ENCODE data around the gene NR5A2. TPM values are rescaled to one million over a fixed set of nuclear protein-coding genes. Genes with fewer than 3 reads are reported as not detected.
A peak's percentile ranks its signal among the peaks of the same experiment; 100 is the strongest.

Gene NR5A2
- total RNA-seq, 8 experiments from 2014 or later: 0.20 to 1.5 (median 0.96) TPM; not detected in 1

GRCh38 chr1:200147094-200147493, 119.6 kb downstream of the NR5A2 start:
- ATAC-seq (replicated peaks in 6 of 8): no peak
- in situ Hi-C loops (cut with MboI; ENCODE audit: low pct_unique_long_range_greater_than_20kb in 2 of 9, low sequenced_read_pairs in 9 of 9, unreplicated experiment in 9 of 9): loop anchor here in 3 of 9 experiments (25.0 kb wide), 1 partner anchor 340 kb away; no protein-coding TSS in a partner anchor
- WGBS, 10 experiments: 56 to 100% (median 93%) methylated on average over 2 to 11 of the region's 13 CpGs

GRCh38 chr1:200147742-200148141, 120.2 kb downstream of the NR5A2 start:
- WGBS, 10 experiments: 70 to 100% (median 97%) methylated on average over 1 to 32 of the region's 40 CpGs; no CpG with 5 or more reads in 5 of the 10 experiments
- Histone ChIP-seq H3K4me3 (no peak overlapping the region), H3K4me1 (replicated peaks in 1 of 2) (peaks cover 8 to 12% of the 10 kb centered on the region in 2 donors), H3K27ac (no peak overlapping the region)
- in situ Hi-C loops (cut with MboI; ENCODE audit: low pct_unique_long_range_greater_than_20kb in 2 of 9, low sequenced_read_pairs in 9 of 9, unreplicated experiment in 9 of 9): loop anchor here in 3 of 9 experiments (25.0 kb wide), 1 partner anchor 340 kb away; no protein-coding TSS in a partner anchor
- no peak for ATAC-seq (replicated peaks in 6 of 8)

More at GRCh38 chr1:200147094-200147493, 119.6 kb downstream of the NR5A2 start:
- no peak overlapping the region for H3K4me3 ChIP-seq
- H3K4me1 ChIP-seq (replicated peaks in 1 of 2): peaks cover 8 to 12% of the 10 kb centered on the region in 2 donors
- no peak overlapping the region for H3K27ac ChIP-seq

DNA sequence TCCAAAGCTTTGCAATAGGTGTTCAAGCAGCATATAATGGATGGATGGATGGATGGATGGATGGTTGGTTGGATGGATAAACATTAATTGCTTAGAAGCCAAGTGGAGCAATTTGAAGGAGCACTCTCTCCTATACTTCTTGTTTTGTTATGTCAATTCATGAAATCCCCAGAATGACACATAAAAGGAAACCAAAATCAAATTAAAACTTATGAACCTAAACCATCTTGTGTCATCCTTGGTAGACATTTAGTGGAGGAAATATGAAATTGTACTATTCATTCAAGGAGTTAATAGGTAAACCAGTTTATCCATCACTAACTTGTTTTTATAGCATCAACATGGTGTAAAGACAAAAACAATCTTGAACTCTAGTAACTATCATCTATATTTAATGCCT, 122.5 kb downstream of the NR5A2 start:
- peaks cover 8 to 12% of the 10 kb centered on the region in 2 donors for H3K4me1 ChIP-seq (replicated peaks in 1 of 2)
- no peak overlapping the region for H3K27ac ChIP-seq
- no peak for ATAC-seq (replicated peaks in 6 of 8)
- in situ Hi-C loops (cut with MboI; ENCODE audit: low pct_unique_long_range_greater_than_20kb in 2 of 9, low sequenced_read_pairs in 9 of 9, unreplicated experiment in 9 of 9): no loop called here
- H3K4me3 ChIP-seq: no peak overlapping the region

DNA sequence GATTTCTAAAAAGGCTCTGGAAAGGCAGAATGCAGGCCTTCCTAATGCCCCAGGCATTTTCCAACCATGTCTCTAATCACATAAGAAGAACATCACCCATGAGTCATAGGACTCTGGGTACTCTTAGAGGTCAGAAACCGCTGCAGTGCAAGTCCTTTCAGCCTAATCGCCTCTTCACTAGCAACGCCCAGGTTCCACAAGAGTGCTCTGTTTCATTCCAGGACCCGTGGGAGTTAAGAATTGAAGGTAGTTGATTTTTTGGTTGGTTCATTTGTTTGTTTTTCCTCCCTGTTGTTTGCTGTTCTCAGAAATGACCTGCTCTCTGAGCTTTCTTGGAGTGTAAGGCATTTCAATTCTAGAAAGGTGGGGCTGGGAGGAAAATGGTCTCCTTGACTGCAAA, 123.2 kb downstream of the NR5A2 start:
- 0 to 87% (median 79%) methylated on average over 3 to 4 of the region's 4 CpGs; no CpG with 5 or more reads in 3 of the 10 experiments for WGBS, 10 experiments
- peak in 7 of 8 experiments; percentile 42 to 97 (median 60) for ATAC-seq (replicated peaks in 6 of 8)
- peaks cover 8 to 12% of the 10 kb centered on the region in 2 donors for H3K4me1 ChIP-seq (replicated peaks in 1 of 2)
- in situ Hi-C loops (cut with MboI; ENCODE audit: low pct_unique_long_range_greater_than_20kb in 2 of 9, low sequenced_read_pairs in 9 of 9, unreplicated experiment in 9 of 9): no loop called here
- H3K4me3 ChIP-seq: no peak overlapping the region
- no peak overlapping the region for H3K27ac ChIP-seq

DNA sequence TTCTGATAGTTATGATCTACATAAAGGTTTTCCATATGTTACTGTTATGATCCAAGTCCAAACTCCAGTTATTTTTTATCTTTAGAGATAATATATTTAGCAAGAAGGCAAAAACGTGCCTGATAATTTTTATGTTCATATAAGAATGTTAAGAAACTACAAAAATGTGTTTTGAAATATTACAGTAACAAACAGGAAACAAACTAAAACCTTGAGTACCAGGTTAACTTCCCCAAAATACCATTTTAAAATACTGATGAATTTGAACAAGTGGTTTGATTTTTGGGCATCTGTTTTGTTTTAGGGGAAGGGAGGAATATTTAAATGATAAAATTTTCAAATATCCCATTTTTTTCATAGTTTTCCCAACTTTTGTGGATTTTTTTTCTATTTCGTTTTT, 124.8 kb downstream of the NR5A2 start:
- Histone ChIP-seq H3K4me1 (replicated peaks in 1 of 2) (peaks cover 8 to 12% of the 10 kb centered on the region in 2 donors), H3K4me3 (no peak overlapping the region), H3K27ac (no peak overlapping the region)
- in situ Hi-C loops (cut with MboI; ENCODE audit: low pct_unique_long_range_greater_than_20kb in 2 of 9, low sequenced_read_pairs in 9 of 9, unreplicated experiment in 9 of 9): no loop called here
- 6 to 84% (median 51%) methylated on average over 2 of the region's 2 CpGs for WGBS, 10 experiments
- no peak for ATAC-seq (replicated peaks in 6 of 8)

DNA sequence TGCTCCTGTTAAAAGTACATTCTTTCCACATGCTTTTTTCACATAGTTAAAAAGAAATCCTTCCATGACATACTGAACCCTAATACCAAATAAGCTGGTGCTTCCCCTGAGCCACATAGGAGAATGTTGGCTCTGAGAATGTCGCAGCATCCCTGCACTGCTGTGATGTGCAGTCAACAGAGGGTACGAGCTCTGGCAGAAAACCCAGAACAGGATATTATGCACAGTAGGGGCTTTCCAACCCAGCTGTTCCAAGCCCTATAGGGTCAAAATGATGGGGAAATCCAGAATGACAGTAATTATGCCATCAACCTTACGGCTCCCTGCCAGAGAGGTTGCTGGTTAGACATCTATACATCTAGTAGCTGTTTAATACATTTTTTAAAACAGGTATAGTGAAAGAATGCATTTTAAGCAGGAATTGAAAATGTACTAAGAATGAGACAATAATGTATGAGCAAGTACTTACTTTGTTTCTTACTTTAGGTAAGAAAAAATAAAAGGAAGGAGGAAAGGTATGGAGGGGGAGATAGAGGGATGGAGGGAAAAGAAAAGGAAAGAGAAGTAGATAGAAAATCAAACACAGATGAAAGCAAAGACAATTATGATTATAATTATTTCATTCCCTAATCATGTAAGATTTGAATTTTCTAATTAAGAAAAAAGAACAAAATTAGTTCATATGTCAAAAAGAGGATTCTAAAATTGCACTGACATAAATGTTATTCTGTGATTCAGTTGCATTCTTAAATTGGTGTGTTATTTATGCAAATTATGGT, 126.0 kb downstream of the NR5A2 start:
- Histone ChIP-seq H3K27ac (no peak overlapping the region), H3K4me3 (no peak overlapping the region), H3K4me1 (replicated peaks in 1 of 2) (peaks cover 8 to 12% of the 10 kb centered on the region in 2 donors)
- 26 to 100% (median 73%) methylated on average over 2 to 3 of the region's 3 CpGs; no CpG with 5 or more reads in 2 of the 10 experiments for WGBS, 10 experiments
- in situ Hi-C loops (cut with MboI; ENCODE audit: low pct_unique_long_range_greater_than_20kb in 2 of 9, low sequenced_read_pairs in 9 of 9, unreplicated experiment in 9 of 9): no loop called here
- no peak for ATAC-seq (replicated peaks in 6 of 8)

DNA sequence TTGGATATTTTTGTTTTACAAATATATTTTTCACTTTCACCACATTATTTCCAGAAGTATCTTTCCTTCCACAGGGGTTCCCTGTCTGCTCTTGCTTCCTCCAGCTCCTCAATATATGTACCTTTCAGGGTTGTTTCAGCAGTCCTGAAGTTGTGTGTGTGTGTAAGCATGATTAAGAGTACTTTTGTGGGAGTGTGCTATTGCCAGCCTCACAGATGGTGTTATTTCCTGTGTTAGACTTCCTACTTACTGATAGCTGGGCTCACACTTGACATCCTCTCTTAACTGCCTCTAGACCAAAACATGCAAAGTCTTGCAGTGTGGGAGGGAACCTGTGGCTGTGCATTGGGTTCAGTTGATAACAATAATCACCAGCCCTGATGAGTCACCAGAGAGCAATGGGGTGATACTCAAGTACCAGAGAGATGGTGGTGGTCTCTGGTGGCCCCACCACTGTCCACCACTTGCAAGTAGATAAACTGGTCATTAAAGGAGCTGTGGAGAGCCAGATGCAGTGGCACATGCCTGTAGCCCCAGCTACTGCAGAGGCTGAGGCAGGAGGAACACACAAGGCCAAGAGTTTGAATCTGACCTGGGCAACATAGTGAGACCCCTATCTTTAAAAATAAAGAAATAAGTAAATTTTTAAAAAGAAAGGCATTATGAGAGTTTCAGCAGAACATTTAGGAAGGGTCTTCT, 126.7 kb downstream of the NR5A2 start:
- Histone ChIP-seq H3K4me1 (replicated peaks in 1 of 2) (peaks cover 8 to 12% of the 10 kb centered on the region in 2 donors), H3K4me3 (no peak overlapping the region), H3K27ac (no peak overlapping the region)
- ATAC-seq (replicated peaks in 6 of 8): peak in 1 of 8 experiments; percentile 16
- in situ Hi-C loops (cut with MboI; ENCODE audit: low pct_unique_long_range_greater_than_20kb in 2 of 9, low sequenced_read_pairs in 9 of 9, unreplicated experiment in 9 of 9): no loop called here

GRCh38 chr1:200157715-200158114, 130.2 kb downstream of the NR5A2 start:
- H3K4me1 ChIP-seq (replicated peaks in 1 of 2): no peaks in the 10 kb centered on the region
- H3K4me3 ChIP-seq: no peak overlapping the region
- no peak overlapping the region for H3K27ac ChIP-seq
- in situ Hi-C loops (cut with MboI; ENCODE audit: low pct_unique_long_range_greater_than_20kb in 2 of 9, low sequenced_read_pairs in 9 of 9, unreplicated experiment in 9 of 9): no loop called here
- no peak for ATAC-seq (replicated peaks in 6 of 8)

GRCh38 chr1:200161801-200162200, 134.3 kb downstream of the NR5A2 start:
- Histone ChIP-seq H3K27ac (no peak overlapping the region), H3K4me3 (no peak overlapping the region), H3K4me1 (replicated peaks in 1 of 2) (no peaks in the 10 kb centered on the region)
- no peak for ATAC-seq (replicated peaks in 6 of 8)
- in situ Hi-C loops (cut with MboI; ENCODE audit: low pct_unique_long_range_greater_than_20kb in 2 of 9, low sequenced_read_pairs in 9 of 9, unreplicated experiment in 9 of 9): no loop called here
- 62 to 97% (median 89%) methylated on average over 1 to 4 of the region's 4 CpGs for WGBS, 10 experiments

- in situ Hi-C loops (cut with MboI; ENCODE audit: low pct_unique_long_range_greater_than_20kb in 2 of 9, low sequenced_read_pairs in 9 of 9, unreplicated experiment in 9 of 9): no loop called here
- no peak overlapping the region for H3K4me3 ChIP-seq
- H3K27ac ChIP-seq: no peak overlapping the region
- no peaks in the 10 kb centered on the region for H3K4me1 ChIP-seq (replicated peaks in 1 of 2)
- ATAC-seq (replicated peaks in 6 of 8): no peak
- WGBS, 10 experiments: 16 to 91% (median 76%) methylated on average over 1 to 6 of the region's 6 CpGs
Observed at GRCh38 chr1:200162258-200162657, 134.7 kb downstream of the NR5A2 start.

GRCh38 chr1:200162877-200163276, 135.4 kb downstream of the NR5A2 start:
- in situ Hi-C loops (cut with MboI; ENCODE audit: low pct_unique_long_range_greater_than_20kb in 2 of 9, low sequenced_read_pairs in 9 of 9, unreplicated experiment in 9 of 9): no loop called here
- no peak overlapping the region for H3K4me3 ChIP-seq

DNA sequence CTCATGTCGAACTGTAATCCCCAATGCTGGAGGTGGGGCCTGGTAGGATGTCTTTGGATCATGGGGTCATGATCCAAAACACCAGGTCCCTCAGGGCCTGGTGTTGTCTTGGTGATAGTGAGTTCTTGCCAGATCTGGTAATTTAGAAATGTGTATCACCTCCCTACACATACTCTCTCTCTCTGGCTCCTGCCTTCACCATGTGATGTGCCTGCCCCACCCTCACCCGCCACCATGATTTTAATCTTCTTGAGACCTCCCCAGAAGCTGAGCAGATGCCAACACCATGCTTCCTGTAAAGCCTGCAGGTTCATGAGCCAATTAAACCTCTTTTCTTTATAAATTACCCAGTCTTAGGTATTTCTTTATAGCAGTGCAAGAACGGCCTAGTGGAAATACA, 136.4 kb downstream of the NR5A2 start:
- Histone ChIP-seq H3K4me3 (no peak overlapping the region), H3K27ac (no peak overlapping the region), H3K4me1 (replicated peaks in 1 of 2) (no peaks in the 10 kb centered on the region)
- 33 to 100% (median 92%) methylated on average over 1 to 3 of the region's 3 CpGs; no CpG with 5 or more reads in 2 of the 10 experiments for WGBS, 10 experiments
- no peak for ATAC-seq (replicated peaks in 6 of 8)
- in situ Hi-C loops (cut with MboI; ENCODE audit: low pct_unique_long_range_greater_than_20kb in 2 of 9, low sequenced_read_pairs in 9 of 9, unreplicated experiment in 9 of 9): no loop called here

More at GRCh38 chr1:200162877-200163276, 135.4 kb downstream of the NR5A2 start:
- Histone ChIP-seq H3K27ac (no peak overlapping the region), H3K4me1 (replicated peaks in 1 of 2) (no peaks in the 10 kb centered on the region)
- no peak for ATAC-seq (replicated peaks in 6 of 8)

GRCh38 chr1:200165493-200166220, 138.1 kb downstream of the NR5A2 start:
- in situ Hi-C loops (cut with MboI; ENCODE audit: low pct_unique_long_range_greater_than_20kb in 2 of 9, low sequenced_read_pairs in 9 of 9, unreplicated experiment in 9 of 9): no loop called here
- Histone ChIP-seq H3K27ac (no peak overlapping the region), H3K4me3 (no peak overlapping the region), H3K4me1 (replicated peaks in 1 of 2) (no peaks in the 10 kb centered on the region)
- ATAC-seq (replicated peaks in 6 of 8): no peak
- 28 to 100% (median 88%) methylated on average over 2 to 5 of the region's 5 CpGs for WGBS, 10 experiments
